Measurements from ENCODE around the gene CLEC2B.

CLEC2B gene

GRCh38 chr12:9806714-9807113, 62.4 kb downstream of the CLEC2B start:
- H3K4me3 Mint-ChIP-seq, result no peak overlapping the region
- no peak overlapping the region for H3K27ac Mint-ChIP-seq
- H3K36me3 Mint-ChIP-seq, result peaks cover 2% of the 10 kb centered on the region
- H3K9me3 Mint-ChIP-seq (ENCODE audit: low read depth), result no peaks in the 10 kb centered on the region
- H3K27me3 Mint-ChIP-seq, result peaks cover 6% of the 10 kb centered on the region
- H3K4me1 Mint-ChIP-seq (ENCODE audit: low read depth), result peaks cover 5% of the 10 kb centered on the region

GRCh38 chr12:9805883-9806282, 63.3 kb downstream of the CLEC2B start:
- H3K4me3 Mint-ChIP-seq, result no peak overlapping the region
- H3K4me1 Mint-ChIP-seq (ENCODE audit: low read depth), result peaks cover 4% of the 10 kb centered on the region
- H3K27me3 Mint-ChIP-seq, result peaks cover 5% of the 10 kb centered on the region
- no peaks in the 10 kb centered on the region for H3K9me3 Mint-ChIP-seq (ENCODE audit: low read depth)
- H3K36me3 Mint-ChIP-seq, result peaks cover 2% of the 10 kb centered on the region
- H3K27ac Mint-ChIP-seq, result no peak overlapping the region
